Right kidney (tissue), 9 donors: ENCODE measurements around the gene TMC2.
"Not testable (repeated sequence)": the region's sequence is repeated elsewhere in the genome, so short reads cannot be mapped to it uniquely, and the experiment has no call there.

ENCODE experiments used
- DNase-seq: peaks from one replicate; pipeline ENCODE4 v3.0.0-alpha.2; 2016
- long read RNA-seq, 8 donors: transcript quantifications; one replicate each; lab custom pipeline, GENCODE V29; 2026

Gene TMC2, protein sequence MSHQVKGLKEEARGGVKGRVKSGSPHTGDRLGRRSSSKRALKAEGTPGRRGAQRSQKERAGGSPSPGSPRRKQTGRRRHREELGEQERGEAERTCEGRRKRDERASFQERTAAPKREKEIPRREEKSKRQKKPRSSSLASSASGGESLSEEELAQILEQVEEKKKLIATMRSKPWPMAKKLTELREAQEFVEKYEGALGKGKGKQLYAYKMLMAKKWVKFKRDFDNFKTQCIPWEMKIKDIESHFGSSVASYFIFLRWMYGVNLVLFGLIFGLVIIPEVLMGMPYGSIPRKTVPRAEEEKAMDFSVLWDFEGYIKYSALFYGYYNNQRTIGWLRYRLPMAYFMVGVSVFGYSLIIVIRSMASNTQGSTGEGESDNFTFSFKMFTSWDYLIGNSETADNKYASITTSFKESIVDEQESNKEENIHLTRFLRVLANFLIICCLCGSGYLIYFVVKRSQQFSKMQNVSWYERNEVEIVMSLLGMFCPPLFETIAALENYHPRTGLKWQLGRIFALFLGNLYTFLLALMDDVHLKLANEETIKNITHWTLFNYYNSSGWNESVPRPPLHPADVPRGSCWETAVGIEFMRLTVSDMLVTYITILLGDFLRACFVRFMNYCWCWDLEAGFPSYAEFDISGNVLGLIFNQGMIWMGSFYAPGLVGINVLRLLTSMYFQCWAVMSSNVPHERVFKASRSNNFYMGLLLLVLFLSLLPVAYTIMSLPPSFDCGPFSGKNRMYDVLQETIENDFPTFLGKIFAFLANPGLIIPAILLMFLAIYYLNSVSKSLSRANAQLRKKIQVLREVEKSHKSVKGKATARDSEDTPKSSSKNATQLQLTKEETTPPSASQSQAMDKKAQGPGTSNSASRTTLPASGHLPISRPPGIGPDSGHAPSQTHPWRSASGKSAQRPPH
- long read RNA-seq, donor 1 = 0 reads
- long read RNA-seq, donor 2 = 0 reads
- long read RNA-seq, donor 3 = 0 reads
- long read RNA-seq, donor 4 = 0 reads
- long read RNA-seq, donor 5 = 0 reads
- long read RNA-seq, donor 6 = 0 reads
- long read RNA-seq, donor 7 = 0 reads
- long read RNA-seq, donor 8 = 0 reads

DNA sequence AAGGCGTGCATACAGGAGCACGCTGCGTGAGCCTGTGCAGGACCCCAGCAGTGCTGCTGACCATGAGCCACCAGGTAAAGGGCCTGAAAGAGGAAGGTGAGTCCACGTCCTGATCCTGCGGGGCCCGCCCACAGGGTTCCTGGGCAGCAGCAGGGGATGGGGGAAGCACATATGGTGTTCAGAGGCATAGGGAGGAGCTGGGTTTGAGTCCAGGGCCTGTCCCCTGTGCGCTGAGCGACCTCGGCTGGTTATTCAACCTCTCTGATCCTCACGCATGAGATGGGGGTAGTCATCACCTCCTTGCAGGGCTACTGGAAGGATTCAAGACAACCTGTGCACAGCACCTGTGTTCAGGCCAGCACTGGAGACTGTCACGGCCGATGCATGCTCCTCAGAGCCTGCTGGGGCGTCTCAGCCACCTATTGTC lies at the start of gene TMC2:
Gene TMC2 (plus strand): TSS at position 14 of the 427 bp plus-strand sequence. CDS start 49 bp downstream, at position 63.
- DNase-seq = no peak

DNA sequence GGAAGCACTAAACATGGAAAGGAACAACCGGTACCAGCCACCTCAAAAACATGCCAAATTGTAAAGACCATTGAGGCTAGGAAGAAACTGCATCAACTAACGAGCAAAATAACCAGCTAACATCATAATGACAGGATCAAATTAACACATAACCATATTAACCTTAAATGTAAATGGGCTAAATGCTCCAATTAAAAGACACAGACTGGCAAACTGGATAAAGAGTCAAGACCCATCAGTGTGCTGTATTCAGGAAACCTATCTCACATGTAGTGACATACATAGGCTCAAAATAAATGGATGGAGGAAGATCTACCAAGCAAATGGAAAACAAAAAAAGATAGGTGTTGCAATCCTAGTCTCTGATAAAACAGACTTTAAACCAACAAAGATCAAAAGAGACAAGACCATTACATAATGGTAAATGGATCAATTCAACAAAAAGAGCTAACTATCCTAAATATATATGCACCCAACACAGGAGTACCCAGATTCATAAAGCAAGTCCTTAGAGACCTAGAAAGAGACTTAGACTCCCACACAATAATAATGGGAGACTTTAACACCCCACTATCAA lies 33.5 kb upstream of the TMC2 start:
- DNase-seq = not testable (repeated sequence)

DNA sequence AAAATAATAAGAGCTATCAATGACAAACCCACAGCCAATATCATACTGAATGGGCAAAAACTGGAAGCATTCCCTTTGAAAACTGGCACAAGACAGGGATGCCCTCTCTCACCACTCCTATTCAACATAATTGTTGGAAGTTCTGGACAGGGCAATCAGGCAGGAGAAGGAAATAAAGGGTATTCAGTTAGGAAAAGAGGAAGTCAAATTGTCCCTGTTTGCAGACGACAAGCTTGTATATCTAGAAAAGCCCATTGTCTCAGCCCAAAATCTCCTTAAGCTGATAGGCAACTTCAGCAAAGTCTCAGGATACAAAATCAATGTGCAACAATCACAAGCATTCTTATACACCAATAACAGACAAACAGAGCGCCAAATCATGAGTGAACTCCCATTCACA lies 31.6 kb upstream of the TMC2 start:
- DNase-seq = not testable (repeated sequence)

DNA sequence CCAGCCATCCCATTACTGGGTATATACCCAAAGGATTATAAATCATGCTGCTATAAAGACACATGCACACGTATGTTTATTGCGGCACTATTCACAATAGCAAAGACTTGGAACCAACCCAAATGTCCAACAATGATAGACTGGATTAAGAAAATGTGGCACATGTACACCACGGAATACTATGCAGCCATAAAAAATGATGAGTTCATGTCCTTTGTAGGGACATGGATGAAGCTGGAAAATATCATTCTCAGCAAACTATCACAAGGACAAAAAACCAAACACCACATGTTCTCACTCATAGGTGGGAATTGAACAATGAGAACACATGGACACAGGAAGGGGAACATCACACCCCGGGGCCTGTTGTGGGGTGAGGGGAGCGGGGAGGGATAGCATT lies 29.9 kb upstream of the TMC2 start:
- DNase-seq = not testable (repeated sequence)

DNA sequence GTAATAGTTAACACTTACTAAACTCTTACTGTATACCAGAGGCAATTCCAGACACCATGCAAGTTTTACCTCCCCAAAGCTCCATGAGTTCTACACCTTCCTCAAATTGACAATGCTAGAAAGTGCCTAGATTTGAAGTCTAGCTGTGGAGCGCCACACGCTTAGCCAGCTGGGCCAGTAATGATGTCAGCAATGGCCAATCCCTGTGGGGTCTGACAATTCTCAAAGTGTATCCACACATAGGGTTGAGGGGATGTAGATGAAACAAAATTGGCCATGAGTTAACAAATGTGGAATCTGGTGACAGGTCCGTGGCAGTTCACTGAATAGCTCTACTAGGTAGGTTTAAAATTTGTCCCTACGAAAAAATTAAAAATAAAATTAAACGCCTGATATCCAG lies 28.9 kb upstream of the TMC2 start:
- no peak for DNase-seq

DNA sequence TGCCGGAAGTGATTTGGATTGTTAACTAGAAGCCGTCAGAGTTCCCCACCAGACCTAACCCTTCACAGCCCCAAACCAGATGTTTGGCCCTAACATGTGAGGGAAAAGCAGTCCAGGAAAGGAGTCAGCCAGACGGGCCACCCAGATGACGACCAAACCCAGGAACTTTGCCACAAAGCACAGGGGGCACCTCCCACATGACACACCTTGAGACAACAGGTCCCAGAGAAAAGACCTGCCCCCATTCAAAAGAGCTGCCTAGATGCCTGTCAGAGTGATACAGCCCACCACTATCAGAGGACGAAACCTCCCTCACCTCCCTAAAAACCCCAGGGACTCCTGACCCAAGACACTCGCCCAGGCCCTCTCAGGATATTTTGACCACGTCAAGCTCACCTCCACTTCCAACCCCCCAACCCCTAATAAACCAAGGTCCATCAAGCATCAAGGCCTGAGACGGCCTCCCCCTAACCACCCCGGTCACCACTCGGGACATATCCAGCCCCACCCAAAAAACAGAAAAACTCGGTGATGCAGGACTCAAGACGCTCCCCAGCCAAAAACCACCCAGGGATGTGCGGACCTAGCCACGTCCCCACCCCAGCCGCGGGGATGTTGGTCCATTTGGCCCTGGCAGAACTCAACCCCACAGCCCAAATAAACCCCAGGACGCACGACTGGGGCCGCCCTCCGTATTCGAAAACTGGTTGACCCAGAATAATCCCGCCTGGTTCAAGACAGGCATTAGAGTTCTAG lies 28.3 kb upstream of the TMC2 start:
- DNase-seq = no peak

DNA sequence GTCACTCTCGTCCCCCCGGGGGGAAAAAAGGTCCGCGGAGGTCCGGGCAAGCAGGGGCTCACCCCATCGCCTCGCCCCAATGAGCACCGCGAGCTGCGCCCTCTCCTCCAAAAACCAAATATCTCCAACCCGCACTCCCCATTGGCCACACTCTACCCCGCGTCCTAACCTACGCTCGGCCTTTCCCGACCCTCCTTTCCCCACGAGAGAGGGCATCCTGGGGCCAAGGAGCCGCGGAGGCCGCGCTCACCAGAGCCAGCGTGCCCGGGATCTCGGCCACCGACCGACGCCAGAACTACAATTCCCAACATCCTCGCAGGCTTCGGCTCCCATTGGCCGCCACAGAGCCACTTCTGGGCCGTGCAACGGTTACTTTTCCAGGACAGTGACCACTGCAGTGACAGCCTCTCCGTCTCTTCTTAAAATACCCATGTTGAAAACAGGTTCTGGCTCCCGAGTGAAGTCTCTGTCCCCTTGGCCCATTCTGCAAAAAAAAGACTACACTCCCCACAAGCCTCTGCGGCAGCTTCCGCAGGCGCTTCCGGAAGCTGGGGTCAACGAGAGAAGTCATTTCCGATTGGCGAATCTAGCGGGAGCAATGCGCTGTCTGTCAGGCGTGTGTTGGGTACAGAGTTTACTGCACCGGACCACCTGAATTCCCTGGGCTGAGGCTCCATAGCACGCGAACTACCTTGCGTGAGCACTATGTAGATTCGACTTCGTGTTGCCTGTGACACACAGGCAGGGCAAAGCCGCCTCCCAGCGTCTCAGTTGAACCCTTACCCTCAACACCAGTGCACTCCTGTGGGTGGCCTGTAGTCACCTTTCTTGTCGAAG lies 27.5 kb upstream of the TMC2 start, which contains the start of gene ZNF343:
Gene ZNF343 (minus strand): TSS at position 285 of the 837 bp plus-strand sequence. CDS start 15,020 bp downstream, outside the sequence.
- DNase-seq = peak; percentile 98

DNA sequence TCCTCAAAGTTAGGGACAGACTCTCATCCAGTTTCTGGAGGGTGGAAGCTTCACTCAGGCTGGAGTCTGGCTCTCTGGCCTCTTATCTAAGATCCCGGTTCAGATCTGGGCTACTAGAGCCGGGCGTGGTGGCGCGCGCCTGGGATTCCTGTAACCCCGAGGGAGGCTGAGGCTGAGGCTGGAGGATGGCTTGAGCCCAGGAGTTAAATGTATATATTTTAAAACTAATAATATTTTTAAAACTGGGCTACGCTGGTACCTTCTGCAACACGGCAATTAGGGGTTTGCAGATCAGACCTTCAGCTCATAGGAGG lies 26.9 kb upstream of the TMC2 start:
- no peak for DNase-seq

DNA sequence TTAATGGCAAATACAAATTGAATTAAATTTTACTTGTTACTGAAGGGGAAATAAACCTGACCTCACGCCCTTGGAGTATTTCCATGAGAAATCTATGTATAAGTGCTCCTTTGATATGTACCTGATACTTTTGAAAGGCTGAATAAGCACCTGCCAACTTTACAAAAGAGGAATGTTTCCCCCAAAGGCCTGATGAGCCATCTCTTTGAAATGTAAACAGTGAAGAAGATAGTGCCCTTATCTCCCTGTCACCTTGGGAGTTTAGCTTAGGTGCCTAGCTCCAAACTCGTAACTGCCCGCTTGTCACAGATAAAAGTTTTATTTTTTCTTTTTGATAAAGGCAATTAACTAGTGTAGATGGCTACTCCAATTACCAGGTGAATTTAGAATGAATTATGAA lies 26.6 kb upstream of the TMC2 start:
- no peak for DNase-seq

DNA sequence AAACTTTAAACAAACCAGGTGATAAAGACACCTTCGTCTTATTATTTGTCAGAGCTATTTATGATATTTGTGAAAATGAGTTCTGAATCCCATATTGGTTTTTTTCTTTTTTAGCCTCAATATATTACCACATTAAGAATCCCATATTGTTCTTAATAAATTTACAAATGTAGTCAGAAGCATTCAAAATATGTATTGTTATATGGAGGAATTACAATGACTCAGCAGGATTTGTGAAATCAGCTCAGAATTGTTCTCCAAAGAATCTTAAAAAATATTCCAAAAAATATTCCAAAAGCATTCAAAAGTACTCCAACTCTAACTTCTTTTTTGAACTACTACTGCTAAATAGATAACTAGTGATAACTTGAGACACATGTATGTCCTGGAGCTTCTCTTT lies 21.2 kb upstream of the TMC2 start:
- DNase-seq = no peak

DNA sequence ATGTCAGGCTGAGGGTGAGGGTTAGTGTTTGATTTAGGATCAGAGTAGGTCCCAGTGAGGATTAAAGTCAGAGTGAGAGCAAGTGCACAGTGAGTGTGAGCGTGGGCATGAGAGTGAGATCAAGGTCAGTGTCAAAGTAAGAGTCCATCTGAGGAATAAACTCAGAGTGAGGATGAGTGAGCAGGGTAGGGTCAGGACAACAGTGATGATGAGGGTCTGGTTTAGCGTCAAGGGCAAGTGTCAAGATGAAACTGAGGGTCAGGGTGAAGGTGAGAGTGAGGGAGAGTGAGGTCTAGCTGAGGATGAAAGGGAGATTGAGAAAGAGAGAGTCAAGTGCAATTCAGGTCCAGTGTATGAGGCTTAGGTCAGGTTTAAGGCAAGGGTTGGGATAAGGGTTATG lies 20.0 kb upstream of the TMC2 start:
- no peak for DNase-seq

DNA sequence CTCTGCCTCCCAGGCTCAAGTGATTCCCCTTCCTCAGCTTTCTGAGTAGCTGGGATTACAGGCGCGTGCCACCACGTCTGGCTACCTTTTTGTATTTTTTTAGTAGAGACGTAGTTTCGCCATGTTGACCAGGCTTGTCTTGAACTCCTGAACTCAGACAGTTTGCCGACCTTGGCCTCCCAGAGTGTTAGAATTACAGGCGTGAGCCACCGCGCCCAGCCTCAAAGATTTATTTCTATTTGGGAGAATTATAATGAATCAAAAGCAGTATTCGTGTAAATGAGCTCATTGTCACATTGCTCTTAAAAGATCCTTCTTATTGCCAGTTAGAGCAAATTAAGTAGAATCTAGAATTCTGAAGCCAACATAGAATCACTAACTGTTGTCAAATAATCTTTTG lies 18.3 kb upstream of the TMC2 start:
- no peak for DNase-seq

DNA sequence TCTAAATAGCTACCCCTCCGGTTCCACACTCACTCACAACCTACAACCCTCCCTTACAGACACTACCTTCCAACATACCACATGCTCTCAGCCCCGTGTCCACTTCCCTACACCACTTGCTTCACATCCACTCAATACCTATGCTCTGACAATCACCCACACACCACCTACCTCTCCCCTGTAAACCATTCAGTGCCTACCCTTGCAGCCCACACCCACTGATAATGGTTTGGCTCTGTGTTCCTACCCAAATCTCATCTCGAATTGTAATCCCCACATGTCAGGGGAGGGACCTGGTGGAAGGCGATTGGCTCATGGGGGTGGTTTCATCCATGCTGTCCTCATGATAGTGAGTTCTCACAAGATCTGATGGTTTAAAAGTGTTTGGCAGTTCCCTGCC lies 17.8 kb upstream of the TMC2 start:
- DNase-seq = no peak

DNA sequence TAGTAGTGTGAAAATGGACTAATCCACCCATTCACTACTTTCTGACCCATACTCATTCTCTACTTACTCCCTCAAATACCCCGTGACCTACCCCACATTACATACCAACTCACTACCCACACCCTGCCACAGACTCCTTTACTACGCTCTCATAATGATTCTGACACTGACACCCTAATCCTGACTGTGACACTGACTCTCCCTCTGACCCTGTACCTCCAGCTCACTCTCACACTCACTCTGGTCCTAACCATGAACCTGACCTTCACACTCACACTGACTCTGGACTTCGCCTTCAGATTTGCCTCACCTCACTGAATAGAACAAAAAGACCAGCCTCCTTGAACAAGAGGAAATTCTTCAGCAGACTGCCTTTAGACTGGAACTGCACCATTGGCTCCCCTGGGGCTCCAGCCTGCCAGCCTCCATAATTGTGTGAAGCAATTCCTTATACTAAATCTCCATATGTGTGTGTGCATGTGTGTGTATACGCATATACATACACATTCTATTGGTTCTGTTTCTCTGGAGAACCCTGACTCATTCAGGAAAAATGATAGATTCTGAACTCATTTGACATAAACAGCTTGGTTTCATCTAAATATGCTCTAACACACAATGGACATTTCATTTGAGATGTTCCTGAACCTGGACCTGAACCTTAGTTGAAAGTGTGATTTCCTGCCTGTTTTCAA lies 17.1 kb upstream of the TMC2 start:
- DNase-seq = no peak

DNA sequence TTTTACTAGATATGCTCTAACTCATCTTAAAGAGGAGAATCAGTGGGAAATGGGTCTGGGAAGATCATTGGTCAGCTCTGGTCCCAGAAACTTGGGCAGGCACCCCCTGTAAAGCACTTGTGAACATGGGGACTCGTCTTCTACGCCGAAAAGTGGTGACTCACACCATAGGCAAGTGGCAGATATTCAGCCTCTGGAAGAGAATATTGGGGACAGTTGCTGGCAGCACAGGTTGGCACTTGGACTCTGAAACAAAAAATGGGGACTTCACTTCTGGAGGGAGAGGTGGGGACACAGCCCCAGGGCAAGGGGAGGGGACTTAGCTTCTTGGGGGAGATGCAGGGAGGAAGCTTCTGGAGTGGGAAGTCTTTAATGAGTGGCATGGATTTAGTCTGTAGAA lies 15.8 kb upstream of the TMC2 start:
- no peak for DNase-seq

DNA sequence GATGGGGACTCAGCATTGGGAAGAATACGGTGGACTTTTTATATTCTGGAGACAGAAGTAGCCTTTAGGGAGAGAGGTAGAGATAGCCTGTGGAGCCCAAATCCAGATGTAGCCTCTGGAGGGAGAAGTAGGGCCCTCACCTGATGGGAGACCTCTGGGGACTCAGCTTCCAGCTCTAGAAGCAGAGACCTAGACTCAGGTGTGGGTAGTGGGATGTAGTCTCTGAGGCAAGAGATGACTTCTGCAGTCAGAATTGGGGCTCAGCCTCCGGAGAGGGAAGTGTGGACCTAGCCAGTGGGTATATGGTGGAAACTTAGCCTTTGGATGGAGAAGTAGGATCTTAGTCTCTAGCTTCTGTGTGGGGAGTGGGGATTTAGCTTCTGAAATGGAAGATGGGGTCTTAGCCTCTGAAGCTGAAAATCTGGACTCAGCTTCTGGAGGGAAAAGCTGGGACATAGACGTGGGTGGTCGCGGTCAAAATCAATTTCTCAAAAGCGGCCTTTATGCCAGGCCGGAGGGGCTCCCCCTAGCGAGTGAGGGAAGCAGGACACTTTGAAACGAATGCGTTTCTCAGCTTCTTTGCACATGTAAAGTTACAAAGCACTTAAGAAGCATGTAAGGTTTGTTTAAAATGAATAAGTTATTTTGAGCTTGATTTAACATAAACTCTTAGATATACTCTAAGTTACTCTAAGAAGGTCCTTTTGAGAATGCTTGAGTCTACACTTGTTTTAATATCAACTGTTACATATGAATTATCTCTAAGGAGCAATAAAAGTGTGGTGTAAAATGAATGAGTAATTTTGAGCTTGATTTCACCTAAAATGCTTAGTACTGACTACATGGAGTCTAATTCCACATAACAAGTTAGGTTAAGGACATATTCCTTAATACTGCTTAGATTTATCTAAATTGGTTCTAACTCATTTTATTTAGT lies 14.7 kb upstream of the TMC2 start:
- DNase-seq = no peak

DNA sequence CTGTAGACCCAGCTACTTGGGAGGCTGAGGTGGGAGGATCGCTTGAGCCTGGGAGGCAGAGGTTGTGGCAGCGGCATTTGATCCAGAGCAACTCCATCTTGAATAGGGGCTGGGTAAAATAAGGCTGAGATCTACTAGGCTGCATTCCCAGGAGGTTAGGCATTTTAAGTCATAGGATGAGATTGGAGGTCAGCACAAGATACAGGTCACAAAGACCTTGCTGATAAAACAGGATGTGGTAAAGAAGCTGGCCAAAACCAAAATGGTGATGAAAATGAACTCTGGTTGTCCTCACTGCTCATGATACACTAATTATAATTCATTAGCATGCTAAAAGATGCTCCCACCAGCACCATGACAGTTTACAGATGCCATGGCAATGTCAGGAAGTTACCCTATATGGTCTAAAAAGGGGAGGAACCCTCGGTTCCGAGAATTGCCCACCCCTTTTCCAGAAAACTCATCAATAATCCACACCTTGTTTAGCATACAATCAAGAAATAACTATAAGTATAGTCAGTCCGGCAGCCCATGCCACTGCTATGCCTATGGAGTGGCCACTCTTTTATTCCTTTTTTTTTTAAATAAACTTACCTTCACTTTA lies 13.4 kb upstream of the TMC2 start:
- DNase-seq = not testable (repeated sequence)

DNA sequence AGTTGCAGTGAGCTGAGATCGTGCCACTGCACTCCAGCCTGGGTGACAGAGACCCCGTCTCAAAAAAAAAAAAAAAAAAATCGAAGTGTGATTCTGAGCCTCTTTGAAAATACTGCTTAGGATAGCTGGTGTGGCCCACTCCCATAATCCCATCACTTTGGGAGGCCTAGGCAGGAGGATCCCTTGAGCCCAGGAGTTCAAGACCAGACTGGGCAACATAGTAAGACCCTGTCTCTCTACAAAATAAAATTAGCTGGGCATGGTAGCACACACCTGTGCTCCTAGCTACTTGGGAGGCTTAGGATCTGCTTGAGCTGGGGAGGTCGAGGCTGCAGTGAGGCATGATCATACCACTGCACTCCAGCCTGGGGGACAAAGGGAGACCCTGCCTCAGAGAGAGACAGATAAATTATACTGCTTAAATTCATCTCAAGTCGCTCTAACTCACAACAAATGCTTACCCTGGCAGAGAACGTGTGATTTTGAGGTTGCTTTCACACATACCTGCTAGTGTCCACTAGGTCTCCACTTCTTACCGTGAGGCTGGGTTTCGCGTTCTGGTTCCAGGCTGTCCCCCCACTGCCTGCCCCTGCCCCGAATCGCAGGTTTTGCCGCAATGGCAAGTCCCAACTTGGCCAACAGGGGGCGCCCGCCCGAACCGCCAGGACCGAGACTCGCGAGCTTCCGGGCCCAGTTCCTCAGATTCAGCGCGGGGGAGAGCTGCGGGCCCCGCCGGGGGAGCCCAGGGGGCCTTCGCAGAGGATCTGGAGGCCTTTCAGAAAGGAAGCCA lies 12.3 kb upstream of the TMC2 start:
- no peak for DNase-seq
